ENCODE data around the gene REV3L.

REV3L gene

GRCh38 chr6:111503194-111503593 is 20.2 kb upstream of the REV3L start:
- H3K4me3 ChIP-seq (replicated peaks; ENCODE audit: low read depth, low read length) = no peak overlapping the region
- H3K27me3 ChIP-seq (replicated peaks; ENCODE audit: control insufficient read depth, insufficient read depth, low read length) = no peaks in the 10 kb centered on the region
- no peaks in the 10 kb centered on the region for H3K36me3 ChIP-seq (ENCODE audit: control insufficient read depth, insufficient read depth, low read length)
- TF ChIP-seq, protein P1, sequence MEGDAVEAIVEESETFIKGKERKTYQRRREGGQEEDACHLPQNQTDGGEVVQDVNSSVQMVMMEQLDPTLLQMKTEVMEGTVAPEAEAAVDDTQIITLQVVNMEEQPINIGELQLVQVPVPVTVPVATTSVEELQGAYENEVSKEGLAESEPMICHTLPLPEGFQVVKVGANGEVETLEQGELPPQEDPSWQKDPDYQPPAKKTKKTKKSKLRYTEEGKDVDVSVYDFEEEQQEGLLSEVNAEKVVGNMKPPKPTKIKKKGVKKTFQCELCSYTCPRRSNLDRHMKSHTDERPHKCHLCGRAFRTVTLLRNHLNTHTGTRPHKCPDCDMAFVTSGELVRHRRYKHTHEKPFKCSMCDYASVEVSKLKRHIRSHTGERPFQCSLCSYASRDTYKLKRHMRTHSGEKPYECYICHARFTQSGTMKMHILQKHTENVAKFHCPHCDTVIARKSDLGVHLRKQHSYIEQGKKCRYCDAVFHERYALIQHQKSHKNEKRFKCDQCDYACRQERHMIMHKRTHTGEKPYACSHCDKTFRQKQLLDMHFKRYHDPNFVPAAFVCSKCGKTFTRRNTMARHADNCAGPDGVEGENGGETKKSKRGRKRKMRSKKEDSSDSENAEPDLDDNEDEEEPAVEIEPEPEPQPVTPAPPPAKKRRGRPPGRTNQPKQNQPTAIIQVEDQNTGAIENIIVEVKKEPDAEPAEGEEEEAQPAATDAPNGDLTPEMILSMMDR (IDR thresholded peaks at IDR 0.05; ENCODE audit: insufficient read depth, low read length, poor library complexity, severe bottlenecking) = no peak
- DNase-seq (ENCODE audit: extremely low read depth, insufficient read length) = no peak

GRCh38 chr6:111502154-111502553 is 19.1 kb upstream of the REV3L start:
- Histone ChIP-seq H3K27me3 (replicated peaks; ENCODE audit: control insufficient read depth, insufficient read depth, low read length) (no peaks in the 10 kb centered on the region), H3K4me3 (replicated peaks; ENCODE audit: low read depth, low read length) (no peak overlapping the region), H3K36me3 (ENCODE audit: control insufficient read depth, insufficient read depth, low read length) (no peaks in the 10 kb centered on the region)
- DNase-seq (ENCODE audit: extremely low read depth, insufficient read length) = no peak
- TF ChIP-seq, protein P1 (IDR thresholded peaks at IDR 0.05; ENCODE audit: insufficient read depth, low read length, poor library complexity, severe bottlenecking) = no peak

DNA sequence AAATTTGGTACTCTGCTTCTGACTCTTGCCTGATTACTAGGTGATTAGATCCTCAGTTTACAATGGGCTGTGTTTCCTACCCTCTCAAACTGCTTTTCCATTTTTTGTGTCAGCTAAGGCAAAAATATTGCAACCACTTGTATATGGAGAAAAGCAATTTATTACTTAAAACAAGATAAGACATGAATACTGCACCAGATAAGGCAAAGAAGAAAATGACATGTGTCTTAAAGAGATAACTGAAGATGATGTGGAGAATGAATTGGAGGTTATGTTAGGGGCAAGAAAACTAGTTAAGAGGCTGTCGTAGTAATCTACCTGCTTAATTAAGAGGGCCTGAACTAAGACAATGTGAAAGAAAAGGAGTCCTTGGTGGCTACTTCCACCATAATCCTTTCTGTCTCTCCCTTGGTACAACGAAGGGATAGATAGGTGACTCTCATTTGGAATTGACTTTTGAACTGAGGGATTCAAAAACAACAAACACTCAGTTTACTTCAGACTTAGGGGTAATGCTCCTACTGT is 16.3 kb upstream of the REV3L start:
- no peaks in the 10 kb centered on the region for H3K36me3 ChIP-seq (ENCODE audit: control insufficient read depth, insufficient read depth, low read length)
- no peak for DNase-seq (ENCODE audit: extremely low read depth, insufficient read length)
- no peaks in the 10 kb centered on the region for H3K27me3 ChIP-seq (replicated peaks; ENCODE audit: control insufficient read depth, insufficient read depth, low read length)
- TF ChIP-seq, protein P1 (IDR thresholded peaks at IDR 0.05; ENCODE audit: insufficient read depth, low read length, poor library complexity, severe bottlenecking) = no peak
- no peak overlapping the region for H3K4me3 ChIP-seq (replicated peaks; ENCODE audit: low read depth, low read length)

DNA sequence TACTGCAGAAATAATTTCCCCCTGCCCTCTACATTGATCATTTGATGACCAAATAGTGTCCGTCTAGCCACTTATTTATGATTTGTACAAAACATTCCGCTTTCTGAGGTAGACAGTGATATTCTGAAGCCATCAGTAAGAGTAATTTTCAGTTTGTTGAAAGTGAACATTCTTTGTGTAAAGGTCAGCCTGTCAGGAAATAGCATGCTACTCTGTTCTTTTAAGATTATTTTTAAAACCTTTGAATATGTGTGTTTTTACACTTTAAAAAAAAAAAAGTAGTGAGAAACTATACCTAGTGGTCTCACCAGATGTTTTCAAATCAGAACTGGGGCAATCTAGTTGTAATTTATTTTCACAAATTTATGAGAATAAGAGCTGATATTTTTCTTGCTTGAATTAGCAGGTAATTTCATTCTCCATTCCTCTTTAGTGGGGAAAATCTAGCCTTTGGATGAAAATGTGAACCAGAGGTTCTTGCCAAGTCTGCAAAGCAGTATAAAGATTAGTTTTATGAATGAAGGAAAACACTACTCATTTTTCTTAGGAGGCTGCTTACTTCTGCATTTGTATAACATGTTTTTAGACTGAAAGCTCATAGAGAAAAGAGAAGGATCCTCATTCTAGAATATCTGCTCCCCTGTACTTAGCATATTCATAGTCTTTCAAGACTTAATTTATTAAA is 12.1 kb upstream of the REV3L start:
- H3K36me3 ChIP-seq (ENCODE audit: control insufficient read depth, insufficient read depth, low read length) = no peaks in the 10 kb centered on the region
- no peak overlapping the region for H3K4me3 ChIP-seq (replicated peaks; ENCODE audit: low read depth, low read length)
- no peak for DNase-seq (ENCODE audit: extremely low read depth, insufficient read length)
- no peaks in the 10 kb centered on the region for H3K27me3 ChIP-seq (replicated peaks; ENCODE audit: control insufficient read depth, insufficient read depth, low read length)
- TF ChIP-seq, protein P1 (IDR thresholded peaks at IDR 0.05; ENCODE audit: insufficient read depth, low read length, poor library complexity, severe bottlenecking) = no peak

GRCh38 chr6:111492499-111492898 is 9.5 kb upstream of the REV3L start:
- H3K4me3 ChIP-seq (replicated peaks; ENCODE audit: low read depth, low read length) = no peak overlapping the region
- DNase-seq (ENCODE audit: extremely low read depth, insufficient read length) = no peak
- H3K27me3 ChIP-seq (replicated peaks; ENCODE audit: control insufficient read depth, insufficient read depth, low read length) = no peaks in the 10 kb centered on the region
- TF ChIP-seq, protein P1 (IDR thresholded peaks at IDR 0.05; ENCODE audit: insufficient read depth, low read length, poor library complexity, severe bottlenecking) = no peak
- no peaks in the 10 kb centered on the region for H3K36me3 ChIP-seq (ENCODE audit: control insufficient read depth, insufficient read depth, low read length)
